K562 (cell line): ENCODE data around the gene GPR162. TPM values are rescaled to one million over a fixed set of nuclear protein-coding genes. Genes with fewer than 3 reads are reported as not detected.

ENCODE experiments used
- ARNT ChIP-seq, 2 experiments: fragments of 450-650 bp; IDR thresholded peaks; 2 replicates each; pipeline ENCODE4 v1.6.1; 2016; ENCODE audit warnings: mild to moderate bottlenecking in 1 of 2
- CBX3 ChIP-seq, 2 experiments: IDR thresholded peaks; 1 replicate in 1 of 2; 2 replicates in 1 of 2; pipeline ENCODE4 v1.6.1; 2012; ENCODE audit warnings: inconsistent platforms in 2 of 2, low read length in 2 of 2, borderline replicate concordance in 1 of 2, control low read depth in 1 of 2
- FOXK1 ChIP-seq: sonication (generic); formaldehyde crosslinking; IDR thresholded peaks from 2 replicates; pipeline ENCODE4 v1.8.0; 2022; ENCODE audit warnings: missing genetic modification reagents, mild to moderate bottlenecking, borderline replicate concordance
- GTF2F1 ChIP-seq: IDR thresholded peaks from 2 replicates; pipeline ENCODE4 v1.6.1; 2011; ENCODE audit warnings: low read depth, low read length, improper control_type of control experiment
- NFATC3 ChIP-seq: fragments of 450-650 bp; IDR thresholded peaks from 2 replicates; pipeline ENCODE4 v1.6.1; 2017; ENCODE audit warnings: mild to moderate bottlenecking
- POLR2H ChIP-seq: IDR thresholded peaks from 2 replicates; pipeline ENCODE4 v1.6.1; 2016; ENCODE audit warnings: missing genetic modification characterization, low read depth, mild to moderate bottlenecking, control low read depth, missing compliant biosample characterization, moderate library complexity
- RBM15 ChIP-seq: fragments of 200-400 bp; formaldehyde crosslinking; IDR thresholded peaks from 2 replicates; pipeline ENCODE4 v1.6.1; 2018; ENCODE audit warnings: mild to moderate bottlenecking, low read length, moderate library complexity; ENCODE audit not compliant: insufficient read depth
- RUNX1 ChIP-seq: sonication (generic); IDR thresholded peaks from 2 replicates; pipeline ENCODE4 v1.6.1; 2016; ENCODE audit warnings: antibody characterized with exemption, low read depth
- XRCC3 ChIP-seq: fragments of 450-650 bp; IDR thresholded peaks from 2 replicates; pipeline ENCODE4 v1.6.1; 2017; ENCODE audit warnings: mild to moderate bottlenecking, moderate library complexity
- ZBTB17 ChIP-seq: fragments of 450-650 bp; formaldehyde crosslinking; IDR thresholded peaks from 2 replicates; pipeline ENCODE4 v1.4.0; 2020; ENCODE audit warnings: mild to moderate bottlenecking
- ZKSCAN8 ChIP-seq: fragments of 200-800 bp; sonication (Bioruptor generic); IDR thresholded peaks from 2 replicates; pipeline ENCODE4 v1.6.1; 2016; ENCODE audit warnings: missing genetic modification characterization, missing compliant biosample characterization
- ZNF121 ChIP-seq: sonication (generic); formaldehyde crosslinking; conservative IDR thresholded peaks from 2 replicates; pipeline ENCODE4 v1.8.0; 2022; ENCODE audit warnings: missing genetic modification reagents
- ZNF586 ChIP-seq: fragments of 450-650 bp; formaldehyde crosslinking; conservative IDR thresholded peaks from 2 replicates; pipeline ENCODE4 v1.4.0; 2020; ENCODE audit warnings: mild to moderate bottlenecking, moderate library complexity
- ZNF780A ChIP-seq: fragments of 250-450 bp; sonication (Bioruptor Pico); IDR thresholded peaks from 2 replicates; pipeline ENCODE4 v1.5.0; 2021; ENCODE audit warnings: mild to moderate bottlenecking
- polyA plus RNA-seq, 8 experiments: library from polyadenylated mRNA; depleted of rRNA in 4 of 8; stranded (reverse) in 5 of 8; unstranded in 3 of 8; fragments of >200 nt; fragmentation: Nextera tagmentation in 2 of 8; fragmentation: Illumina TruSeq in 1 of 8; extraction: Ambion mirVana in 2 of 8; extraction: Trizol in 1 of 8; gene quantifications; 2 replicates each; pipeline versions ENCODE4 v1.2.1 to v1.2.3, GENCODE V29; 2011 to 2014; ENCODE audit warnings: inconsistent platforms in 1 of 8, missing spikeins in 1 of 8
- total RNA-seq, 7 experiments: library from RNA; depleted of rRNA in 6 of 7; stranded (reverse); fragments of >200 nt in 6 of 7; fragmentation: Illumina TruSeq in 2 of 7; extraction: Trizol in 2 of 7; gene quantifications; 2 replicates each; pipeline versions ENCODE4 v1.2.1 to v1.2.3, GENCODE V29; 2011 to 2021; ENCODE audit warnings: low replicate concordance in 1 of 7
- TF ChIP-seq, protein P1 (sequence below): fragments of 250-450 bp; sonication (Bioruptor Pico); IDR thresholded peaks from 2 replicates; pipeline ENCODE4 v1.5.0; 2021; ENCODE audit warnings: mild to moderate bottlenecking, borderline replicate concordance
- TF ChIP-seq, protein P2 (sequence below), 3 experiments: IDR thresholded peaks in 2 of 3; conservative IDR thresholded peaks in 1 of 3; 2 replicates each; pipeline ENCODE4 v1.5.1; 2011 to 2012; ENCODE audit warnings: low read length in 3 of 3, mild to moderate bottlenecking in 3 of 3, control low read depth in 2 of 3, improper control_type of control experiment in 1 of 3, inconsistent platforms in 1 of 3, low read depth in 1 of 3, mixed read lengths in 1 of 3, moderate library complexity in 1 of 3; ENCODE audit not compliant: insufficient read depth in 2 of 3
- TF ChIP-seq, protein P3 (sequence below): sonication (generic); formaldehyde crosslinking; IDR thresholded peaks from 2 replicates; pipeline ENCODE4 v1.8.0; 2022; ENCODE audit warnings: mild to moderate bottlenecking, missing genetic modification reagents
- TF ChIP-seq, protein P4 (sequence below): fragments of 450-650 bp; conservative IDR thresholded peaks from 2 replicates; pipeline ENCODE4 v1.6.1; 2016; ENCODE audit warnings: missing genetic modification characterization, low read depth, mild to moderate bottlenecking, missing compliant biosample characterization, moderate library complexity

Gene GPR162
- total and polyA plus RNA-seq, 9 of the 15 experiments (the other 6 are each of a cell fraction or from before 2014, with no cell fraction given): 0.65 to 1.8 (median 1.1) TPM; not detected in 2

DNA sequence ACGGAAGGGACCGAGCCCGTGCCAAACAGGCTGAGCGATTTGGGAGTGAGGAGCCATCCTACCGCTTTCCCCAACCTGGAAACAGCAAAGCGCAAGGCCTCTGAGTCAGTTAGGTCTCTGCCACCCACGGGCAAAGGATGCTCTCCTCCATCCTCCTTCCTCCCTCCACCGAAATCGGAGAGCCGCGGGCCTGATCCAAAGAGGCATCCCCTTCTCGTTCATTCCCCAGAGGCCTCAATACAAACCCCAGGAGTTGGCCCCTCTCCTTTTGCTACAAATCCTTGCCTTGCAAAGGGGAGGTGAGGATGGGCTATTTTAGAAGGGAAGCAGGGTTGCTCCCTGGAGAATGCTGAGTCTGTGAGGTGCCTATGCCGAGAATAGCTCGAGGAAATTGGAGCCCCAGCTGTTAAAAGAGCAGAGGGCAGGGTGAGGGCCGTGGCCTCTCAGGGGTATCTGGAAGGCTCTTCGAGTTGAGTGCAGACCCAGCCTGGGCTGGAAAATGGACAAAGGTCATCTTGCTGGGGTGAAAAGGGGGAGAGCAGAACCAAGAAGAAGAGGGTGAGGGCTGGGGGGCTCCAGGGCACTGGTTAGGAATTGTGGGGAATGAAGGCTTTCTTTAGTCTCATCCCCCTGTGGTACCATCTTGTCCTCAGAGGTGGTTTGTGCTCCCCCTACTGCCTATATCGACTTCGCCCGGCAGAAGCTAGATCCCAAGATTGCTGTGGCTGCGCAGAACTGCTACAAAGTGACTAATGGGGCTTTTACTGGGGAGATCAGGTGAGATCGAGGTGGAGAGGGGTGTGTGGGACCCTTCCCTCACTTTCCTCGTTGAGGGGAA lies 46.8 kb downstream of the GPR162 start (continued):
- TF ChIP-seq, protein P1, sequence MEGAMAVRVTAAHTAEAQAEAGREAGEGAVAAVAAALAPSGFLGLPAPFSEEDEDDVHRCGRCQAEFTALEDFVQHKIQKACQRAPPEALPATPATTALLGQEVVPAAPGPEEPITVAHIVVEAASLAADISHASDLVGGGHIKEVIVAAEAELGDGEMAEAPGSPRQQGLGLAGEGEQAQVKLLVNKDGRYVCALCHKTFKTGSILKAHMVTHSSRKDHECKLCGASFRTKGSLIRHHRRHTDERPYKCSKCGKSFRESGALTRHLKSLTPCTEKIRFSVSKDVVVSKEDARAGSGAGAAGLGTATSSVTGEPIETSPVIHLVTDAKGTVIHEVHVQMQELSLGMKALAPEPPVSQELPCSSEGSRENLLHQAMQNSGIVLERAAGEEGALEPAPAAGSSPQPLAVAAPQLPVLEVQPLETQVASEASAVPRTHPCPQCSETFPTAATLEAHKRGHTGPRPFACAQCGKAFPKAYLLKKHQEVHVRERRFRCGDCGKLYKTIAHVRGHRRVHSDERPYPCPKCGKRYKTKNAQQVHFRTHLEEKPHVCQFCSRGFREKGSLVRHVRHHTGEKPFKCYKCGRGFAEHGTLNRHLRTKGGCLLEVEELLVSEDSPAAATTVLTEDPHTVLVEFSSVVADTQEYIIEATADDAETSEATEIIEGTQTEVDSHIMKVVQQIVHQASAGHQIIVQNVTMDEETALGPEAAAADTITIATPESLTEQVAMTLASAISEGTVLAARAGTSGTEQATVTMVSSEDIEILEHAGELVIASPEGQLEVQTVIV (CRISPR knock-in tag): no peak
- 0 out of 2 replicates have a peak, but pooled peaks have one; percentile 84 for TF ChIP-seq FOXK1 (CRISPR knock-in tag)
- no peak for TF ChIP-seq ZNF121
- TF ChIP-seq, protein P2, sequence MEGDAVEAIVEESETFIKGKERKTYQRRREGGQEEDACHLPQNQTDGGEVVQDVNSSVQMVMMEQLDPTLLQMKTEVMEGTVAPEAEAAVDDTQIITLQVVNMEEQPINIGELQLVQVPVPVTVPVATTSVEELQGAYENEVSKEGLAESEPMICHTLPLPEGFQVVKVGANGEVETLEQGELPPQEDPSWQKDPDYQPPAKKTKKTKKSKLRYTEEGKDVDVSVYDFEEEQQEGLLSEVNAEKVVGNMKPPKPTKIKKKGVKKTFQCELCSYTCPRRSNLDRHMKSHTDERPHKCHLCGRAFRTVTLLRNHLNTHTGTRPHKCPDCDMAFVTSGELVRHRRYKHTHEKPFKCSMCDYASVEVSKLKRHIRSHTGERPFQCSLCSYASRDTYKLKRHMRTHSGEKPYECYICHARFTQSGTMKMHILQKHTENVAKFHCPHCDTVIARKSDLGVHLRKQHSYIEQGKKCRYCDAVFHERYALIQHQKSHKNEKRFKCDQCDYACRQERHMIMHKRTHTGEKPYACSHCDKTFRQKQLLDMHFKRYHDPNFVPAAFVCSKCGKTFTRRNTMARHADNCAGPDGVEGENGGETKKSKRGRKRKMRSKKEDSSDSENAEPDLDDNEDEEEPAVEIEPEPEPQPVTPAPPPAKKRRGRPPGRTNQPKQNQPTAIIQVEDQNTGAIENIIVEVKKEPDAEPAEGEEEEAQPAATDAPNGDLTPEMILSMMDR (IDR thresholded peaks at IDR 0.05 in 2 of 3, conservative IDR thresholded peaks at IDR 0.05 in 1 of 3; ENCODE audit: insufficient read depth in 2 of 3, low read depth in 1 of 3, low read length in 3 of 3): peak in 2 of 3 experiments; percentile 14 to 22; a peak in 1 of 6 replicates
- TF ChIP-seq ZNF586 (CRISPR knock-in tag): no peak
- no peak for TF ChIP-seq RBM15
- TF ChIP-seq POLR2H (tag): no peak
- TF ChIP-seq, protein P3, sequence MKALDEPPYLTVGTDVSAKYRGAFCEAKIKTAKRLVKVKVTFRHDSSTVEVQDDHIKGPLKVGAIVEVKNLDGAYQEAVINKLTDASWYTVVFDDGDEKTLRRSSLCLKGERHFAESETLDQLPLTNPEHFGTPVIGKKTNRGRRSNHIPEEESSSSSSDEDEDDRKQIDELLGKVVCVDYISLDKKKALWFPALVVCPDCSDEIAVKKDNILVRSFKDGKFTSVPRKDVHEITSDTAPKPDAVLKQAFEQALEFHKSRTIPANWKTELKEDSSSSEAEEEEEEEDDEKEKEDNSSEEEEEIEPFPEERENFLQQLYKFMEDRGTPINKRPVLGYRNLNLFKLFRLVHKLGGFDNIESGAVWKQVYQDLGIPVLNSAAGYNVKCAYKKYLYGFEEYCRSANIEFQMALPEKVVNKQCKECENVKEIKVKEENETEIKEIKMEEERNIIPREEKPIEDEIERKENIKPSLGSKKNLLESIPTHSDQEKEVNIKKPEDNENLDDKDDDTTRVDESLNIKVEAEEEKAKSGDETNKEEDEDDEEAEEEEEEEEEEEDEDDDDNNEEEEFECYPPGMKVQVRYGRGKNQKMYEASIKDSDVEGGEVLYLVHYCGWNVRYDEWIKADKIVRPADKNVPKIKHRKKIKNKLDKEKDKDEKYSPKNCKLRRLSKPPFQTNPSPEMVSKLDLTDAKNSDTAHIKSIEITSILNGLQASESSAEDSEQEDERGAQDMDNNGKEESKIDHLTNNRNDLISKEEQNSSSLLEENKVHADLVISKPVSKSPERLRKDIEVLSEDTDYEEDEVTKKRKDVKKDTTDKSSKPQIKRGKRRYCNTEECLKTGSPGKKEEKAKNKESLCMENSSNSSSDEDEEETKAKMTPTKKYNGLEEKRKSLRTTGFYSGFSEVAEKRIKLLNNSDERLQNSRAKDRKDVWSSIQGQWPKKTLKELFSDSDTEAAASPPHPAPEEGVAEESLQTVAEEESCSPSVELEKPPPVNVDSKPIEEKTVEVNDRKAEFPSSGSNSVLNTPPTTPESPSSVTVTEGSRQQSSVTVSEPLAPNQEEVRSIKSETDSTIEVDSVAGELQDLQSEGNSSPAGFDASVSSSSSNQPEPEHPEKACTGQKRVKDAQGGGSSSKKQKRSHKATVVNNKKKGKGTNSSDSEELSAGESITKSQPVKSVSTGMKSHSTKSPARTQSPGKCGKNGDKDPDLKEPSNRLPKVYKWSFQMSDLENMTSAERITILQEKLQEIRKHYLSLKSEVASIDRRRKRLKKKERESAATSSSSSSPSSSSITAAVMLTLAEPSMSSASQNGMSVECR (CRISPR knock-in tag): no peak
- TF ChIP-seq XRCC3: no peak
- TF ChIP-seq ZNF780A (CRISPR knock-in tag): no peak
- no peak for TF ChIP-seq CBX3 (IDR thresholded peaks at IDR 0.05; ENCODE audit: borderline replicate concordance in 1 of 2, low read length in 2 of 2)
- TF ChIP-seq GTF2F1: no peak
- TF ChIP-seq, protein P4, sequence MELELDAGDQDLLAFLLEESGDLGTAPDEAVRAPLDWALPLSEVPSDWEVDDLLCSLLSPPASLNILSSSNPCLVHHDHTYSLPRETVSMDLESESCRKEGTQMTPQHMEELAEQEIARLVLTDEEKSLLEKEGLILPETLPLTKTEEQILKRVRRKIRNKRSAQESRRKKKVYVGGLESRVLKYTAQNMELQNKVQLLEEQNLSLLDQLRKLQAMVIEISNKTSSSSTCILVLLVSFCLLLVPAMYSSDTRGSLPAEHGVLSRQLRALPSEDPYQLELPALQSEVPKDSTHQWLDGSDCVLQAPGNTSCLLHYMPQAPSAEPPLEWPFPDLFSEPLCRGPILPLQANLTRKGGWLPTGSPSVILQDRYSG (tag): no peak
- TF ChIP-seq NFATC3: no peak
- no peak for TF ChIP-seq ZKSCAN8 (CRISPR knock-in tag)
- no peak for TF ChIP-seq ARNT (IDR thresholded peaks at IDR 0.05)
- no peak for TF ChIP-seq ZBTB17 (CRISPR knock-in tag)
- no peak for TF ChIP-seq RUNX1
